ENCODE data around the gene MEIOSIN.

Gene MEIOSIN

DNA sequence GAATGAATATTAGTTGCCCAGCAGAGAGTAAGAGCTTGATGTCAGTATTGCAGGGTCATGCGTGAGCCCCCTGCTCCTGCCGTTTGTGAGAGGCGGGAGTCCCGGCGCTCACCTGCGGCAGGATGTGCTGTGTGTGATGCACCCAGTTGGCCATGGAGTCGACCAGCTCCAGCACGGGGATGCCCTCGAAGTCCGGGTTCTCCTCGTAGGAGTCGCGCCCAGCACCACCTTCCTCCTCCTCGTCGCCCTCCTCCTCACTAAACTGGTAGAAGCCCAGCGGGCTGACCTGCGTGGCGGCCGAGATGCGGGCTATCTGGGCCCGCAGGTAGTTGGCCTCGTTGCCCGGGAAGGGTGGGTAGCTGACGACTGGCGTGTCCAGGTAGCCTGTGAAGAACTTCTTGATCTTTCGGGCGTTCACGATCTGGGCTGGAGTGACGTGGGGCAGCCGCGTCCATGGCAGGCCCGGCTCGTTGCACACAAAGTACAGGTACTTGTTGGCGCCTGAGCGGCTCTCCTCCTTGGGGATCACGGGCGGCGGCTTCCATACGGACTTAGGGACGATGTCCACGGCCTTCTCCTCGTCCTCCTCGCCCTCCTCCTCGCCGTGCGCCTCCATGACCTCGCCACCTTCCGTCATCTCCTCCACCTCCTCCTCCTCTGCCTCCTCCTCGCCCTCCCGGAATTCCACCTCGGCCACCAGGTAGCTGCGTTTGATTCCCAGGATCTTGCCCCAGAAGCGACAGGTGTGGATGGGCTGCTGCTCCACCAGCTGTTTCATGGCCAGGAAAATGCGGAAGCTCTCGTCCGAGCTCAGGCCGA, 71.1 kb downstream of the MEIOSIN start:
- no peak for DNase-seq

DNA sequence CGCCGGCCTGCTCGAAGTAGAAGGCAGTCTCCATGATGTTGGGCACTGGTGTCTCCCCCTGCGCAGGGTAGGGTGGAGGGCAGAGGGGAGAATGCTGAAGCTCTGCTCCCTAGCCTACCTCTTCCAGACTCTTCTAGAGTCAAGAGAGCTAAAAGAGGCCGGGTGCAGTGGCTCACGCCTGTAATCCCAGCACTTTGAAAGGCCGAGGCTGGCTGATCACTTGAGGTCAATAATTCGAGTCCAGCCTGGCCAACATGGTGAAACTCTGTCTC, 71.7 kb downstream of the MEIOSIN start:
- DNase-seq: no peak

DNA sequence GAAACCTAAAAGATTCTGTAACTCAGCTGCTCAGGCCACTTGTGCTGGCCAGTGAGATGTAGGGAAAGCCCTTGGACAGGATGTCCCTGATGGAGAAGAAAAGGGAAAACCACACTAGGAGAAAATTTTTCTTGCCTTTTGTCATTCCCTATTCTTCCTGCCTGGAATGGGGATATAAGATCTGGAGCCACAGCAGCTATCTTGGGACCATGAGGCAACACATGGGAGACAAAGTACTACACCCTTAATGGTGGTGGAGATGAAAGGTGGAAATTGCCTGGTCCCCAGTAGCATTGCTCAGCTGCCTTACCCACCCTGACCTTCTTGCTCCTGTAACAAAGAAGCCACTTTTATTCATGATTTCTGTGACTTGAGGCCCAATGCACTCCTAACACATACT, 72.5 kb downstream of the MEIOSIN start:
- no peak for DNase-seq

DNA sequence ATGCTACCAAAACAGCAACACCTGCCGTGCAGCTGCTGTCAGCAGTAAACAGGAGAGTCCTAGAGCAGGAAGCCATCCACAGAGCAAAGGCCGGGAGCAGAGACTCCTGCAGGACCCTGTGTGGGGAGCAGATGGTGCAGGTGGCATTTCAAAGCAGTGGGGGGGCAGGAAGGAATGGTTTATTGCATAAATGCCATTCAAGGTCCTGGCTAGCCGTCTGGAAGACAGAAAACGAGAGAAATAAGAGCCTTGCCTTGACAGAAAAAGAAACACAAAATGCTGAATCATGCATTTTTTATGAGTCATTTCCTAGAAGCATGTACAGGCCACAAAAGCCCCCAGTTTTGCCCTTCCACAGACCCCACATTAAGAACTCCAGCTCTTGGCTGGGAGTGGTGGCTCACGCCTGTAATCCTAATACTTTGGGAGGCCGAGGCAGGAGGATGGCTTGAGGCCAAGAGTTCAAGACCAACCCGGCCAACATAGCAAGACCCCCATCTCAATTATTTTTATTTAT, 76.5 kb downstream of the MEIOSIN start:
- peak; percentile 38 for DNase-seq

DNA sequence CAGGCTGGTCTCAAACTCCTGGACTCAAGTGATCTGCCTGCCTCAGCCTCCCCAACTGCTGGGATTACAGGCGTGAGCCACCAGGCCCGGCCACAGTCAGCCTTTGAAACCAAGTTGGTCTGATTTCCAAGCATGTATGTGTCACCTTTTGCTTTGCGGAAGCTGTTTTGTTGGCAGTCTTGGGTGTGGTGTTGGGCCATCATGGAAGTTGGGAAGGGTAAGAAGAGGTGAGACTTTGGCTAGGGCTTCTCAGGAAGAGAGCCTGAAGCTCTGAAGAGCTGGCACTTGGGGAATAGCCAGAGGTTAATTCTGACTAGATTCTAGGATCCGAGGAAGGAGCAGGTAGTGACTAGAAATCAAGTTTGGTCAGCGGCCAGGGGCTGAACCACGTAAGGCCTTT, 79.1 kb downstream of the MEIOSIN start:
- DNase-seq: no peak

Measured in NCI-H226 (cell line).